Tibial artery (tissue), 4 donors: ENCODE measurements around the gene ZC3H12C.

Experiments used
- DNase-seq, 2 donors: peaks; one replicate each; pipeline ENCODE4 v3.0.0-alpha.2; 2019
- H3K27ac ChIP-seq, 2 donors: fragments of 200-600 bp; sonication (generic) in 1 of 2; 1 replicate in 1 of 2; 2 replicates in 1 of 2; pipeline ENCODE4 v1.5.1; 2018 to 2019; ENCODE audit warnings: mild to moderate bottlenecking in 1 of 2
- H3K27me3 ChIP-seq, 2 donors: fragments of 200-600 bp; sonication (generic) in 1 of 2; one replicate each; pipeline versions ENCODE4 v1.5.1 to v1.6.0; 2016 to 2019
- H3K36me3 ChIP-seq, 3 donors: fragments of 200-600 bp; sonication (generic) in 2 of 3; one replicate each; pipeline ENCODE4 v1.5.1; 2016 to 2019; ENCODE audit warnings: mild to moderate bottlenecking in 2 of 3
- H3K4me1 ChIP-seq, 4 donors: fragments of 200-600 bp; sonication (generic) in 2 of 4; 1 replicate in 3 of 4; 2 replicates in 1 of 4; pipeline ENCODE4 v1.5.1; 2016 to 2019
- H3K4me3 ChIP-seq, 2 donors: fragments of 200-600 bp; sonication (generic) in 1 of 2; 1 replicate in 1 of 2; 2 replicates in 1 of 2; pipeline ENCODE4 v1.5.1; 2018 to 2019; ENCODE audit warnings: mild to moderate bottlenecking in 2 of 2
- H3K9me3 ChIP-seq, 3 donors: fragments of 200-600 bp; sonication (generic) in 1 of 3; one replicate each; pipeline ENCODE4 v1.5.1; 2016 to 2019
- intact Hi-C: fragments of 100-400 bp; cut with DNase I; formaldehyde crosslinking; loops from one replicate; pipeline ENCODE4 v1.15.0; 2023; ENCODE audit warnings: low total_unique reads
- TF ChIP-seq, protein P1 (sequence below), 2 experiments: fragments of 200-600 bp in 1 of 2; fragments of 450-650 bp in 1 of 2; IDR thresholded peaks; one replicate each; pipeline ENCODE4 v1.5.1; 2017 to 2019; ENCODE audit warnings: antibody characterized with exemption in 2 of 2, mild to moderate bottlenecking in 1 of 2, moderate library complexity in 1 of 2

The ZC3H12C gene

GRCh38 chr11:110217223-110217877, 124.2 kb downstream of the ZC3H12C start:
- TF ChIP-seq, protein P1, sequence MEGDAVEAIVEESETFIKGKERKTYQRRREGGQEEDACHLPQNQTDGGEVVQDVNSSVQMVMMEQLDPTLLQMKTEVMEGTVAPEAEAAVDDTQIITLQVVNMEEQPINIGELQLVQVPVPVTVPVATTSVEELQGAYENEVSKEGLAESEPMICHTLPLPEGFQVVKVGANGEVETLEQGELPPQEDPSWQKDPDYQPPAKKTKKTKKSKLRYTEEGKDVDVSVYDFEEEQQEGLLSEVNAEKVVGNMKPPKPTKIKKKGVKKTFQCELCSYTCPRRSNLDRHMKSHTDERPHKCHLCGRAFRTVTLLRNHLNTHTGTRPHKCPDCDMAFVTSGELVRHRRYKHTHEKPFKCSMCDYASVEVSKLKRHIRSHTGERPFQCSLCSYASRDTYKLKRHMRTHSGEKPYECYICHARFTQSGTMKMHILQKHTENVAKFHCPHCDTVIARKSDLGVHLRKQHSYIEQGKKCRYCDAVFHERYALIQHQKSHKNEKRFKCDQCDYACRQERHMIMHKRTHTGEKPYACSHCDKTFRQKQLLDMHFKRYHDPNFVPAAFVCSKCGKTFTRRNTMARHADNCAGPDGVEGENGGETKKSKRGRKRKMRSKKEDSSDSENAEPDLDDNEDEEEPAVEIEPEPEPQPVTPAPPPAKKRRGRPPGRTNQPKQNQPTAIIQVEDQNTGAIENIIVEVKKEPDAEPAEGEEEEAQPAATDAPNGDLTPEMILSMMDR (IDR thresholded peaks at IDR 0.05) = no peak
- no peak overlapping the region for H3K27ac ChIP-seq
- H3K36me3 ChIP-seq = peaks cover 3 to 6% (median 5%) of the 10 kb centered on the region in 3 donors
- DNase-seq = no peak
- no peaks in the 10 kb centered on the region for H3K27me3 ChIP-seq
- intact Hi-C loops = no loop called here
- H3K4me1 ChIP-seq = no peaks in the 10 kb centered on the region
- H3K4me3 ChIP-seq = no peak overlapping the region
- no peaks in the 10 kb centered on the region for H3K9me3 ChIP-seq

DNA sequence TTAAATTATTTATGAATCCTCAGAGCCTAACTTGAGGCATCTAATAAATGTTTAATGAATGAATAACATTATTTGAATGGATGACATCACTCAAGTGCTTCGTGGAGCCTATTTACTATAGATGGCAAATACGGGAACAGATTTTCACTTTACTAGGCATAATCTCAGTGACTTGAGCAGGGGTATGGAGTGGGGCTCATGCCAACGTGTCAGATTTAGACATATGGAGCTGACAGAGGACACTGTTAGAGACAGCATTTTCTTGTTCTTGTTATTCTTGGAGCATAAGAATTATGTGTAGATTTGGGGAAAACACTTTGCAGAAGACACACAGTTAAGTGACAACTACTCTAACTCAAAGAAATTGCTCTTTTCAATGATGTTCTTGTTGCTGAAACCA, 124.7 kb downstream of the ZC3H12C start:
- no peak overlapping the region for H3K27ac ChIP-seq
- no peak for DNase-seq
- H3K9me3 ChIP-seq = no peaks in the 10 kb centered on the region
- no peaks in the 10 kb centered on the region for H3K4me1 ChIP-seq
- TF ChIP-seq, protein P1 (IDR thresholded peaks at IDR 0.05) = no peak
- no peak overlapping the region for H3K4me3 ChIP-seq
- peaks cover 3 to 6% (median 5%) of the 10 kb centered on the region in 3 donors for H3K36me3 ChIP-seq
- H3K27me3 ChIP-seq = no peaks in the 10 kb centered on the region
- intact Hi-C loops = no loop called here

- no peak overlapping the region for H3K27ac ChIP-seq
- H3K4me1 ChIP-seq = no peaks in the 10 kb centered on the region
- no peak for DNase-seq
- TF ChIP-seq, protein P1 (IDR thresholded peaks at IDR 0.05) = no peak
- intact Hi-C loops = no loop called here
- H3K27me3 ChIP-seq = no peaks in the 10 kb centered on the region
- no peaks in the 10 kb centered on the region for H3K9me3 ChIP-seq
- peaks cover 3 to 12% (median 6%) of the 10 kb centered on the region in 3 donors for H3K36me3 ChIP-seq
- no peak overlapping the region for H3K4me3 ChIP-seq
Measured at GRCh38 chr11:110219006-110219785, 126.0 kb downstream of the ZC3H12C start.
